CD14-positive monocyte (primary cell): ENCODE measurements around the gene SYTL1. TPM values are rescaled to one million over a fixed set of nuclear protein-coding genes. Genes with fewer than 3 reads are reported as not detected.

ENCODE experiments used
- DNase-seq, 3 donors: peaks; one replicate each; pipeline ENCODE4 v3.0.0-alpha.2; 2011 to 2022
- H2AFZ ChIP-seq: 2 replicates; pipeline ENCODE4 v1.6.0; 2012; ENCODE audit warnings: mild to moderate bottlenecking, low read depth, low read length, inconsistent platforms; ENCODE audit not compliant: insufficient read depth, poor library complexity, severe bottlenecking
- H3K27ac ChIP-seq, 2 donors: 1 replicate in 1 of 2; 2 replicates in 1 of 2; pipeline ENCODE4 v1.5.1; 2012 to 2013; ENCODE audit warnings: low read length in 2 of 2, control low read depth in 1 of 2, inconsistent platforms in 1 of 2, low read depth in 1 of 2, mild to moderate bottlenecking in 1 of 2
- H3K27me3 ChIP-seq, 2 donors: one replicate each; pipeline versions ENCODE4 v1.6.0 to v1.6.1; 2011 to 2013; ENCODE audit warnings: low read length in 2 of 2; ENCODE audit not compliant: control insufficient read depth in 2 of 2, insufficient read depth in 2 of 2
- H3K36me3 ChIP-seq, 2 donors: replicated peaks in 1 of 2; 1 replicate in 1 of 2; 2 replicates in 1 of 2; pipeline versions ENCODE4 v1.5.1 to v1.6.1; 2012 to 2013; ENCODE audit warnings: low read length in 2 of 2, control low read depth in 1 of 2, inconsistent platforms in 1 of 2, mild to moderate bottlenecking in 1 of 2; ENCODE audit not compliant: insufficient read depth in 2 of 2, control insufficient read depth in 1 of 2
- H3K4me1 ChIP-seq, 2 donors: 1 replicate in 1 of 2; 2 replicates in 1 of 2; pipeline versions ENCODE4 v1.5.1 to v1.6.1; 2012 to 2013; ENCODE audit warnings: low read length in 2 of 2, control low read depth in 1 of 2, inconsistent platforms in 1 of 2, mild to moderate bottlenecking in 1 of 2, moderate library complexity in 1 of 2; ENCODE audit not compliant: insufficient read depth in 2 of 2, control insufficient read depth in 1 of 2
- H3K4me2 ChIP-seq: replicated peaks from 2 replicates; pipeline ENCODE3; 2012; ENCODE audit warnings: low read length, moderate library complexity, mild to moderate bottlenecking; ENCODE audit not compliant: poor library complexity, severe bottlenecking; ENCODE audit errors: extremely low read depth
- H3K4me3 ChIP-seq, 3 experiments: fragments of 200-600 bp in 1 of 3; sonication (generic) in 1 of 3; replicated peaks in 1 of 3; 1 replicate in 2 of 3; 2 replicates in 1 of 3; pipeline ENCODE4 v1.5.1; 2011 to 2013; ENCODE audit warnings: low read length in 3 of 3, mild to moderate bottlenecking in 3 of 3, control low read depth in 2 of 3, low read depth in 2 of 3, inconsistent platforms in 1 of 3, moderate library complexity in 1 of 3
- H3K79me2 ChIP-seq: 2 replicates; pipeline ENCODE4 v1.6.0; 2012; ENCODE audit warnings: mild to moderate bottlenecking, control low read depth, inconsistent platforms, low read length, moderate library complexity; ENCODE audit not compliant: insufficient read depth
- H3K9ac ChIP-seq: 2 replicates; pipeline ENCODE4 v1.6.0; 2017; ENCODE audit warnings: low read length, mild to moderate bottlenecking; ENCODE audit not compliant: insufficient read depth, poor library complexity, severe bottlenecking
- H3K9me3 ChIP-seq, 2 donors: replicated peaks in 1 of 2; 1 replicate in 1 of 2; 2 replicates in 1 of 2; pipeline versions ENCODE4 v1.5.1 to v1.6.1; 2012 to 2013; ENCODE audit warnings: low read length in 2 of 2, control low read depth in 1 of 2; ENCODE audit not compliant: control insufficient read depth in 1 of 2, insufficient read depth in 1 of 2
- H4K20me1 ChIP-seq: 2 replicates; pipeline ENCODE4 v1.6.0; 2012; ENCODE audit warnings: mild to moderate bottlenecking, low read length, control low read depth, moderate library complexity; ENCODE audit not compliant: insufficient read depth
- H3K27ac Mint-ChIP-seq, 7 donors: one replicate each; pipeline ENCODE4 v1.8.0; 2020; ENCODE audit warnings: mild to moderate bottlenecking in 7 of 7, mixed read lengths in 7 of 7, moderate library complexity in 6 of 7, inconsistent platforms in 2 of 7
- H3K27me3 Mint-ChIP-seq, 3 donors: one replicate each; pipeline ENCODE4 v1.8.0; 2021 to 2022; ENCODE audit warnings: low read depth in 3 of 3, mild to moderate bottlenecking in 3 of 3, mixed read lengths in 3 of 3, moderate library complexity in 3 of 3, inconsistent platforms in 1 of 3
- H3K36me3 Mint-ChIP-seq, 2 donors: one replicate each; pipeline ENCODE4 v1.8.0; 2020; ENCODE audit warnings: mixed read lengths in 2 of 2, inconsistent platforms in 1 of 2, mild to moderate bottlenecking in 1 of 2
- H3K4me1 Mint-ChIP-seq: one replicate; pipeline ENCODE4 v1.8.0; 2020; ENCODE audit warnings: mild to moderate bottlenecking, mixed read lengths
- H3K4me3 Mint-ChIP-seq, 2 donors: one replicate each; pipeline ENCODE4 v1.8.0; 2020; ENCODE audit warnings: mild to moderate bottlenecking in 2 of 2, mixed read lengths in 2 of 2, moderate library complexity in 1 of 2
- H3K9me3 Mint-ChIP-seq, 7 donors: one replicate each; pipeline ENCODE4 v1.8.0; 2020 to 2022; ENCODE audit warnings: mixed read lengths in 7 of 7, mild to moderate bottlenecking in 6 of 7, moderate library complexity in 6 of 7, inconsistent platforms in 2 of 7
- WGBS: methylation state at CpG from one replicate; pipeline ENCODE4 v1.1.5; 2013; ENCODE audit warnings: missing lambda C conversion rate; ENCODE audit not compliant: insufficient coverage; 5-methylcytosine and 5-hydroxymethylcytosine counted together
- intact Hi-C, 2 donors: fragments of 100-400 bp; cut with micrococcal nuclease; formaldehyde crosslinking; loops; one replicate each; pipeline versions ENCODE4 v1.15.0 to v1.15.1; 2023
- polyA plus RNA-seq, 3 donors: library from polyadenylated mRNA; depleted of rRNA in 1 of 3; unstranded in 2 of 3; stranded (reverse) in 1 of 3; fragments of 300-500 nt in 2 of 3; fragments of >200 nt in 1 of 3; fragmentation: Illumina TruSeq in 2 of 3; gene quantifications; 1 replicate in 2 of 3; 2 replicates in 1 of 3; pipeline ENCODE4 v1.2.3, GENCODE V29; 2012 to 2021
- TF ChIP-seq, protein P1 (sequence below): fragments of 200-600 bp; IDR thresholded peaks from one replicate; pipeline ENCODE4 v1.8.0; 2022; ENCODE audit warnings: antibody characterized with exemption, mild to moderate bottlenecking

Gene SYTL1
- polyA plus RNA-seq, 3 donors = 26.9 to 95.8 (median 44.6) TPM

DNA sequence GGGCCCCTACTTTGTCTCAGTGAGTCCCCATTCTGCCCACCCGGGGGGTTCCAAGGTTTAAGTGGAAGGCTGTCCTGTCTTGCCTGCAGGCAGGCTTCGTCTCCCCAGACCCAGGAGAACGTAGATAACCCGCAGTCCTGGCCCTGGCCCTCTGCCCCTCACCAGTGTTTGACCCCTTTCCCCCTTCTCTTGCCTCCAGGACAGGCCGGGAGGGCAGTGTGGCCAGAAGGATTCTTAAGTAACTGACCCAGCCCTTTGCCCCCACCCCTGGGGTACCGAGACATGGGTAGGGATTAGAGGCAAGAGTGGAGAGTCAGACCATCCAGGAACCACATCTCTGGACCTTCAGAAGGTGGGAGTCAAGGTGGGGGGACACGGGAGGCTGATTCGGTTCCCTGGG lies 11.0 kb upstream of the SYTL1 start:
- 96% methylated on average over 7 of the region's 8 CpGs for WGBS
- H3K4me3 Mint-ChIP-seq = no peak overlapping the region
- peaks cover 63 to 88% of the 10 kb centered on the region in 2 donors for H3K36me3 ChIP-seq

DNA sequence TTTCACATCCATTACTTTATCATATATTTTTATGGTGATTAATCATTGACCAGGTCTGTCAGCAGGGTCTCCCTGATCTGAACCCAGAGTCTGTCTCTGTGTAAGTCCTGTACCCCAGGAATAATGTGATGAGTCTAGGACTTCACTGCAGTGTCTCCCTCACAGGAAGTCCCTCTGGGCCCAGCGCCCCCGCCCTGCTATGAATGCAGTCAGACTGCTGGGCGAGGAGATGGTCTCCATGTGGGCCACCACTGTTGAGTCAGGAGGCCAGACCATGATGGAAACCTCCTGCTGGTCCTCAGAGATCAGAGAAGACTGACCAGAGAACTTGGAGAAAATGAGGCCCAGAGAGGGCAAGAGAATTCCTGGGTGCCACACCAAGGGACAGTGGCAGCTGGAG lies 10.4 kb upstream of the SYTL1 start:
- DNase-seq = no peak
- Histone ChIP-seq H3K36me3 (peaks cover 68 to 89% of the 10 kb centered on the region in 2 donors), H3K4me3 (no peak overlapping the region), H3K79me2 (peaks cover 39% of the 10 kb centered on the region), H3K27ac (no peak overlapping the region), H2AFZ (no peak overlapping the region), H3K4me1 (peaks cover 4 to 6% of the 10 kb centered on the region in 2 donors), H3K27me3 (no peaks in the 10 kb centered on the region), H3K4me2 (no peak overlapping the region), H4K20me1 (peaks cover 42% of the 10 kb centered on the region), H3K9me3 (no peaks in the 10 kb centered on the region), H3K9ac (no peak overlapping the region)
- Mint-ChIP-seq H3K36me3 (peaks cover 61 to 88% of the 10 kb centered on the region in 2 donors), H3K9me3 (peaks cover 0 to 2% (median 0%) of the 10 kb centered on the region in 7 donors), H3K4me1 (peaks cover 11% of the 10 kb centered on the region), H3K27ac (peak overlapping the region in 3 of 7 donors; percentile 21 to 48 (median 46)), H3K4me3 (no peak overlapping the region), H3K27me3 (peaks cover 0 to 3% (median 2%) of the 10 kb centered on the region in 3 donors)
- WGBS = 95% methylated on average over 3 of the region's 3 CpGs
- TF ChIP-seq, protein P1, sequence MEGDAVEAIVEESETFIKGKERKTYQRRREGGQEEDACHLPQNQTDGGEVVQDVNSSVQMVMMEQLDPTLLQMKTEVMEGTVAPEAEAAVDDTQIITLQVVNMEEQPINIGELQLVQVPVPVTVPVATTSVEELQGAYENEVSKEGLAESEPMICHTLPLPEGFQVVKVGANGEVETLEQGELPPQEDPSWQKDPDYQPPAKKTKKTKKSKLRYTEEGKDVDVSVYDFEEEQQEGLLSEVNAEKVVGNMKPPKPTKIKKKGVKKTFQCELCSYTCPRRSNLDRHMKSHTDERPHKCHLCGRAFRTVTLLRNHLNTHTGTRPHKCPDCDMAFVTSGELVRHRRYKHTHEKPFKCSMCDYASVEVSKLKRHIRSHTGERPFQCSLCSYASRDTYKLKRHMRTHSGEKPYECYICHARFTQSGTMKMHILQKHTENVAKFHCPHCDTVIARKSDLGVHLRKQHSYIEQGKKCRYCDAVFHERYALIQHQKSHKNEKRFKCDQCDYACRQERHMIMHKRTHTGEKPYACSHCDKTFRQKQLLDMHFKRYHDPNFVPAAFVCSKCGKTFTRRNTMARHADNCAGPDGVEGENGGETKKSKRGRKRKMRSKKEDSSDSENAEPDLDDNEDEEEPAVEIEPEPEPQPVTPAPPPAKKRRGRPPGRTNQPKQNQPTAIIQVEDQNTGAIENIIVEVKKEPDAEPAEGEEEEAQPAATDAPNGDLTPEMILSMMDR = no peak
- intact Hi-C loops = no loop called here

More for the DNA sequence above, 11.0 kb upstream of the SYTL1 start:
- no peak for DNase-seq
- intact Hi-C loops = no loop called here
- Histone ChIP-seq H3K4me3 (no peak overlapping the region), H2AFZ (no peak overlapping the region), H3K27me3 (no peaks in the 10 kb centered on the region), H3K4me1 (peaks cover 4 to 6% of the 10 kb centered on the region in 2 donors), H3K9me3 (no peaks in the 10 kb centered on the region), H3K4me2 (no peak overlapping the region), H3K9ac (no peak overlapping the region), H3K79me2 (peaks cover 46% of the 10 kb centered on the region), H4K20me1 (peaks cover 45% of the 10 kb centered on the region), H3K27ac (no peak overlapping the region)
- peaks cover 13% of the 10 kb centered on the region for H3K4me1 Mint-ChIP-seq
- peaks cover 0 to 2% (median 0%) of the 10 kb centered on the region in 7 donors for H3K9me3 Mint-ChIP-seq
- TF ChIP-seq, protein P1 = no peak
- H3K36me3 Mint-ChIP-seq = peaks cover 60 to 87% of the 10 kb centered on the region in 2 donors
- peaks cover 0 to 1% (median 0%) of the 10 kb centered on the region in 3 donors for H3K27me3 Mint-ChIP-seq
- H3K27ac Mint-ChIP-seq = peak overlapping the region in 4 of 7 donors; percentile 4 to 48 (median 29)
